ENCODE data around the gene SMOC2.

GRCh38 chr6:168395983-168396382 is 45.0 kb upstream of the SMOC2 start:
- TF ChIP-seq, protein P1, sequence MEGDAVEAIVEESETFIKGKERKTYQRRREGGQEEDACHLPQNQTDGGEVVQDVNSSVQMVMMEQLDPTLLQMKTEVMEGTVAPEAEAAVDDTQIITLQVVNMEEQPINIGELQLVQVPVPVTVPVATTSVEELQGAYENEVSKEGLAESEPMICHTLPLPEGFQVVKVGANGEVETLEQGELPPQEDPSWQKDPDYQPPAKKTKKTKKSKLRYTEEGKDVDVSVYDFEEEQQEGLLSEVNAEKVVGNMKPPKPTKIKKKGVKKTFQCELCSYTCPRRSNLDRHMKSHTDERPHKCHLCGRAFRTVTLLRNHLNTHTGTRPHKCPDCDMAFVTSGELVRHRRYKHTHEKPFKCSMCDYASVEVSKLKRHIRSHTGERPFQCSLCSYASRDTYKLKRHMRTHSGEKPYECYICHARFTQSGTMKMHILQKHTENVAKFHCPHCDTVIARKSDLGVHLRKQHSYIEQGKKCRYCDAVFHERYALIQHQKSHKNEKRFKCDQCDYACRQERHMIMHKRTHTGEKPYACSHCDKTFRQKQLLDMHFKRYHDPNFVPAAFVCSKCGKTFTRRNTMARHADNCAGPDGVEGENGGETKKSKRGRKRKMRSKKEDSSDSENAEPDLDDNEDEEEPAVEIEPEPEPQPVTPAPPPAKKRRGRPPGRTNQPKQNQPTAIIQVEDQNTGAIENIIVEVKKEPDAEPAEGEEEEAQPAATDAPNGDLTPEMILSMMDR (IDR thresholded peaks at IDR 0.05): no peak
- TF ChIP-seq MXI1 (IDR thresholded peaks at IDR 0.05; ENCODE audit: low read depth, low read length): no peak
- TF ChIP-seq RCOR1 (IDR thresholded peaks at IDR 0.05; ENCODE audit: low read length): no peak
- TF ChIP-seq GATA2 (CRISPR knock-in tag; IDR thresholded peaks at IDR 0.05): no peak
- TF ChIP-seq POLR2AphosphoS5 (IDR thresholded peaks at IDR 0.05; ENCODE audit: low read depth, low read length): no peak
- TF ChIP-seq CHD2 (IDR thresholded peaks at IDR 0.05; ENCODE audit: low read length, partially characterized antibody): no peak
- TF ChIP-seq EZH2phosphoT487 (IDR thresholded peaks at IDR 0.05; ENCODE audit: borderline replicate concordance, low read depth): no peak
- TF ChIP-seq YY1 (IDR thresholded peaks at IDR 0.05; ENCODE audit: low read depth): no peak
